ENCODE results near the gene UNC93A.
"Not testable (repeated sequence)": the region's sequence is repeated elsewhere in the genome, so short reads cannot be mapped to it uniquely, and the experiment has no call there.

Gene UNC93A

DNA sequence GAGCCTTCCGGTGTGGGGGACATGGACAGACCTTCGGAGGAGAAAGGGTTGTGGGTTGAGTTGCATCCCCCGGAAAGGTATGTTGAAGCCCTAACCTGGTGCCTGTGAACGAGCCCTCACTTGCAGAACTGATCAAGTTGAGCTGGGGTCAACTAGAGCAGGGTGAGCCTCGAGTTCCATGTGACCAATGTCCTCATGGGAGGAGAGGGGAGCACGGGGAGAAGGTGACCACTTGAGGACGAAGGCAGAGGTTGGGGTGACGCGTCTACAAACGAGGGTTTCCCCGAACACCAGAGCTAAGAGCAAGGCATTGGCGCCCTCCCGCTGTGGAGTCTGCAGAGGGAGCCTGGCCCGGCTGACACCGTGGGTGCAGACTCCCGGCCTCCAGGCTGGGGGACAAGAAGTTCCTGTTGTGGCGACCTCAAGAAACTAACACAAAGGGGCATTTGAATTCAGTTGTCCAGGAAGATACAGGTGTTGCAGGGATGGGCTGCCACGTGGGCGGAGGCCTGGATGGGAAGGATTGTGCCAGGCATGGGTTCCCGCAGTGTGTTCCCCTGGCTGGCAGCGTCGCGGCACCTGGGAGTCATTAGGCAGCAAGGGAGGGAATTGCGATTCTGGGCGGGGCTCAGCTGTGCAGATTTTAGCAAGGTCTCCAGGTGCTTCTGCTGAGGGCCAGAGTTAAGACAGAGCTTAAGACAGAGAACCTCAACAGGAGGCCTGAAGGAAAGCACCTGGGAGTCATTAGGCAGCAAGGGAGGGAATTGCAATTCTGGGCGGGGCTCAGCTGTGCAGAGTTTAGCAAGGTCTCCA, 20.4 kb upstream of the UNC93A start:
- no peak for DNase-seq (ENCODE audit: low read depth)

DNA sequence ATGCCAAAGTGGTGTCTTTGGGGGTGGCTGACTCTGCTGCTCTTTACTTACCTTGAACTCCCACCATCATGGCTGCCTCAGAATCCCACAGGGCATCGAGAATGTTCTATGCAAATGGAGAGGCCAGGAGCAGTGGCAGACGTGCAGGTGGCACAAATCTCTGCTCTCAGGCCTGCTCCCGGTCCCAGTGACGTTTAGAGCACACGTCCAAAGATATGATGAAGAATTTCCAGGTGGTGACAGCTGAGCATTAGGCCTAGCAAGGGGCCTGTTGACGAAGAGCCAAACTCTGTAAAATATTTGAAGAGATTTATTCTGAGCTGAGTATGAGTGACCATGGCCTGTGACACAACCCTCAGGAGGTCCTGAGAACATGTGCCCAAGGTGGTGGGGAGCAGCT, 19.0 kb upstream of the UNC93A start:
- DNase-seq (ENCODE audit: low read depth) = no peak

DNA sequence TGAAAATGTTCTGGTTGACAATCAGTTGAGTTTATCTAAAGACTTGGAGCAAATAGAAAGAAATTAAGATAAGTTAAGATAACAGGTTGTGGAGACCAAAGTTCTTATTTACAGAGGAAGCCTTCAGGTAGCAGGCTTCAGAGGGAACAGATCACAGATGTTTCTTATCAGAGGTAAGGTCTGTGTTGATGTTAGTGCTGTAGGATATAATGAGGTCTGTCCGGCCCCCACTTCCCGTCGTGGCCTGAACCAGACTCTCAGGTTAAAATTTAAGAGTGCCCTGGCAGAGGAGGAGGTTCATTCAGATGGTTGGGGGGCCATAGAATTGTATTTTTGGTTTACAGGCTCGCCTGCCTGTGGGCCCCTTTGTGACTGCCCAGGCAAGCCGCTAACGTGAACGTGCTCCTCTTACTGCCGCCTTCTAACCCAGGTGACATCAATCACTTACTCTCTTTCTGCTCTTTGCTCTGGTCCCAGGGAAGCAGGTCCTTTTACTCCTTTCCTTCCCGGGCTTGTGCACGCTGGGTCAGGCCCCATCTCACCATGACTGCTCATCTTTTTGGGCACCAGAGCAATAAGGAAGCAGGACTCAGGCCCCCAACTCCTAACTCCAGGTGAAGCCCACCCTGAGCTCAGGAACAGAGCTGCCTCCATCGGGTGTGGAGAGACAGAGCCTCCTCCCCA, 18.3 kb upstream of the UNC93A start:
- no peak for DNase-seq (ENCODE audit: low read depth)

DNA sequence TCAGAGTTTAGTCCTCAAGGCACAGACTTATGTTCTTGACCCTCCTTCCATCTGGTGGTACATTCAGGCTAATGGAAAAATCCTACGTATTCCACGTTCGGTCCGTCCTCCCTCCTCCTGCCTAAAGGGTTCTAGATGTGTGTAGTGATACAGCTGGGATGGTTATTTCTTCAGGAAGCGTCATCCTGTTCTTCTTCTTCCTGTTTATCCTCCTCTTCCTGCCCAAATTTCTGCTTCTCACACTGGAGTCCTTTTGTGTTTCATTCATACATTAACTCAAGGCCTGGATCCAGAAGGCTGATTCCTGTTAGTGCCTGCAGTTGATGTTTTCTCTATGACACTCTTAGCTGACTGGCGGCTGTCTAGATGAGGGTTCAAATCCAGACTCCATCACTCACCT, 16.8 kb upstream of the UNC93A start:
- no peak for DNase-seq (ENCODE audit: low read depth)

DNA sequence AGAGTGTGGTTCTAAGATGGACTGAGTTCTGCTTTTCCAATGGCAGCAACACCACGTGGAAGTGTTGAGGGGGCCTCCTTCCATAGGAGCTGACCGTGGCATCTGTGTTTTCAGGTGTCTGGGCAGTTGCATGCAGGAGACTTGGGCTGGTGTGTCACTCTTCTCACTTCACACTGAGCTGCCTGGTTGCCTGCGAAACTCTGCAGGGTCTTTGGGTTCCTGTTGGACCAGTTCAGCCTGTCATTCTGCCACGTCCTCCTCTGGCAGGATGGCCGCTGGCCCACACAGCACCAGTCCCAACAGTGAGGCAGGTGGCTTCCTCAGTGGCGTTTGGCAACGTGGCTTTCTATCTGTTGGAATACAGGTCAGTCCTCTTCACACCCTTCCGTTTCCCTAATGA, 16.1 kb upstream of the UNC93A start:
- no peak for DNase-seq (ENCODE audit: low read depth)

DNA sequence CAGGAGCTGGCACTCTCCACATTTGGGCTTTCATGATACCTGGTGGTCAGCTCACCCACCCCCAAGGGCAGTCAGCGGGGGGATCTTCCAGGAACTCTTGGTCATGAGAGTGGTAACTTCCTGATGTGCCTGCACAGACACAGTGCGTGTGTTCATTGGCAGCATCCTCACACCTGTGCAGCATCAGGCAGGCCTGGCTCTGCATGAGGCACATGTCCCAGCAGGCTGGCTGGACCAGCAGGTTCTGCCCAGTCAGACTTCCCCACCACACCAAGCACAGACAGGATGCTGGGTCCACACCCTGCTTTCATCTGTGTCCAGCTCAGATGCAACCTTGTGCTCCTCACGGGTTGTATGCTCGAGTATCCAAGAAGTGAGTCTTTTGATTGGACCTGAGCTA, 15.7 kb upstream of the UNC93A start:
- DNase-seq (ENCODE audit: low read depth) = no peak

DNA sequence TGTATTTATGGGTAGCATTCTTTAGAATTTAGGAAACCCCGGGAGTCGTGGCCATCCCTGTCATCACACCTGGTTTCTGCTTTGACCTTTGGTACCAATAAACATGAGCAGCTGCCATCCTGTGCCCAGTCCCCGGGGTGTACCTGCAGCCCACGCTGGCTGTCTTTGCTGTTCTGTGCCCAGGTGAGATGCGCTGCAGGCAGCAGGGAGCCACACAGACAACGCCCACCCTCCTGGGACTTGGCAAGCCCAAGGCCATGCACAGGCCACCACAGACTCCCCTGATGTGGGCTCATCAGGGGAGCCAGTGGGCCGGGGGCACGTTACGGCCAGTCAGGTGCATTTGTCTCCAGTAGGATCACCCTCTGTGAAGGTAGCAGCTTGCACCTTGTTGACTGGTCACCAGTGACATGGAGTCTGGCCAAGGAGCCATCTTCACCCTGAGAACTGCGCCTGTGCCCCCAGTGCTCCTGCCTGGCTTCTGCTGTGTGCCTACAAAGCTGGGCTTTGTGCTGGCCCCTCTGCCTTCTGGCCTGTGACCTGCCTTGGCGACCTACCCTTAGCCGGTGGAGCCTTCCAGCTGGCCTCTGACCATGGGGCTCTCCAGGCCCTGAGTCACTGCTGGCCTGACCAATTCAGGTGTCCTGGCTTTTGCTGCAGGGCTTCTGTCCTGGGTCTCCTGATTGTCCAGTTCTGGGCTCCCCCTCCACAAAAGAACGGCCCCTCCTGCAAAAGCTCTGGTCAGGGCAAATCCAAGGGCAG, 14.2 kb upstream of the UNC93A start:
- no peak for DNase-seq (ENCODE audit: low read depth)

DNA sequence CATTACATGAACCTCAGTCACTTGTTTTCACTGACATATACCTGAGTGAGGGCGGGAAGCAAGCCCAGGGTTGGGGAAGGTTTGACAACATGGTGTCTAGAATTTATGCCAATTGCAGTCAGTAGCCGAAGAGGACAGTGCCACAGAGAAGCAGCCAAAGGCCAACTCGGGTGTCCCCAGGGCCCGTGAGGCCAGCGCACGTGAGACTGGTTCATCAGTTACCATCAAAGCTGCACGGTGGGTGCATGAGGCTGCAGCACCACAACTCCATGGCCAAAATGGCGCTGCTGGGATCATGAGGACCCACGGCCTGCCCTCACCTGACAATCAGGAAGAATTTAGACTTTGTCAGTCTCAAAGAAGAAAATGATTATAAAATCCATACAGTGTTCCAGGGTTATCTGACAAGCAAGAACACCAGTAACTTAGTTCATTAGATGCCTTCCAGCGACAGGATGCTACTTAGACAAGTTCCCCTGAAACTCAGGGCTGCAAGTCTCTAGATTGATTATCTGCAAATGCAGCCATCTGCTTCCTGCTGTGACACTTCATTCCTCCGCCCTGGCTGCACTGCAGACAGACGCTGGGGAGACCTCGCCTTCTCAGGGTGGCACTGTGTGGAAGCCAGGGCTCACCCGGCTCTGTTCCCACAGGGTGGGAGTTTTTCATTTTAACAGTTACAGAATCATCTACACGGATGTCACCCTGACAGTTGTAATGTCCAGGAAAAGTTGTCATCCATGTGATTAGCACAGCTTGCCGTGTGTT, 12.8 kb upstream of the UNC93A start:
- not testable (repeated sequence) for DNase-seq (ENCODE audit: low read depth)

DNA sequence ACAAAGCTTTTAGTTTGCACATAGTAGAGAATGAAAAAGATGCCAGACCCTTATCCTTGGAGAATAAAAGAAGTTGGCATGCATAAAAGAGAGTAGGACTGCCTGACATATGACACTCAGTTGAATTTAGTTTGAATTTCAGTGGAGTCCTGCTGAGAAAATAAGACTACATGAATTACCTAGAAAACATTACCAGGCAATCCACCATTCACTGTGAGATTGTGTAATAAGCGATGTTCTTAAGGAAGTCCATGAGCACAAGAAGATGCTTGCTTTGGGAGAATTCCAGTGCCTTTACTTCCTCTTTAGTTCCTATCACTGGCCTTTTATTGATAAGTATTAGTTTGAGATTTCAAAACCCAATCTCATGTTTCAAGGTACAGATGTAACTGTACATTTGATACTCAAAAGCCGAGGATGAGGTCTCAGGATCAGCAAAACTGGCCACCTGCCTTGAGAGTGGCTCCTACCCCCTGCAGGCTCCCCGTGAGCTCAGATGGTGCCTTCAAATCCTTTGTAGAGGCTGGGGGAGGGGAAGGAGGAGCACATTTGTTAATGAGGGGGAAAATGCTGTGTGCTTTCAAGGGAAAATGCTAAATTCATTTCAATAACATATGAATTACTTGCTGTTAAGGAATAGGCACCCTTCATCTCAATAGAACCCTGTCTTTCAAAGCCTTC, 11.2 kb upstream of the UNC93A start:
- DNase-seq (ENCODE audit: low read depth) = no peak

DNA sequence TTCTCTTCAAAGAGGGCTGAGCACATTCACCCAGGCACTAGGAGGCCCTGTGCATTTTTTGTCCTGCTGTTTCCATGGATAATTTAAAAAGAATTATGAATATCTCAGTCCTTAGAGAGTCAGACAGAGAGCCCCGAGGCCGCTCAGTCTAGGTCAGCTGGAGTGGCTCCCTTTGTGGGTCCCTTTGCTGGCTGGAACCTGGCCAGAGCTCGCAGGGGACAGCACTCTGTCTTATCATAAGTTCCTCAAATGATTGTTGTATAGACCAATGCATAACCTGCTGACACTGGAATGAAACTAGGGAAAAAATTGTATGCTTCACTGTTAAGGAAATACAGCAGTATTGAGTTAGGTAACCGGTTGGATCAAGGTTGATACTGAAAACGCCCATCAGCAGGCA, 10.6 kb upstream of the UNC93A start:
- not testable (repeated sequence) for DNase-seq (ENCODE audit: low read depth)

DNA sequence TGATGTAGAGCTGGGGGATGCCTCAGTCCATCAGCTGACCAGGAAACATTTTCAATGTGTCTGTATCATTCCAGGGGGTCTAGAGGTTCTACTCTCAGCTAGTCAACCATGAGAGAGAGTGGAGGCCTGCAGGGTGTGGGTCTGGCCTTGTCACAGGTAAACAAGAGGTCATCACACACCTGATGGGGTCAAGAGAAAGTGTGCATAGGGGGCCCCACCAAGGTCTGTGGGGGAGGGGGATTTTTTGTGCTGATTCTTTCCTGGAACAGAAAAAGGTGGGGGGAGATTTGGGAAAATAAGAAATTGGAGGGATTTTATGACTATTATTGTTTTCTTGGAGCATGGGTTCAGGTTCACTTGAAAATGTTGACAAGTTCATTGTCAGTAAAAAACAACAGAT, 8.9 kb upstream of the UNC93A start:
- no peak for DNase-seq (ENCODE audit: low read depth)

DNA sequence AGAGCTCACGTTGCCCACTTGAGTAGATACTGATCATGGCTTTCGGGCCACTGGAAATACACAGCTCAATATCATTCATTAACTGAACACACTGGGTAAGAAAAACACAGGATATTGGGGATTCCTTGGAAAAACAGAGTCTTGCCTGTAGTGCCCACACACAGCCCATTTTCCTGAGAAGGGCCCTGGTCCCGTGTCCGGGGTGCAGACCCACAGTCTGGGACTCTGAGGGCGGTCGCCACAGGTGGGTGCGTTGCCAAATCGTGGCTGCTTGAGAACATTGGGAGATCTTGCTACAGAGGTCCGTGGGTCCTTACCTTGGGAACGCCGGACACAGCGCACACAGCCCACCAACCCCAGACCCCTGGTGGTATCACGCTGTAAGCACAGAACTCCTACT, 6.5 kb upstream of the UNC93A start:
- not testable (repeated sequence) for DNase-seq (ENCODE audit: low read depth)

DNA sequence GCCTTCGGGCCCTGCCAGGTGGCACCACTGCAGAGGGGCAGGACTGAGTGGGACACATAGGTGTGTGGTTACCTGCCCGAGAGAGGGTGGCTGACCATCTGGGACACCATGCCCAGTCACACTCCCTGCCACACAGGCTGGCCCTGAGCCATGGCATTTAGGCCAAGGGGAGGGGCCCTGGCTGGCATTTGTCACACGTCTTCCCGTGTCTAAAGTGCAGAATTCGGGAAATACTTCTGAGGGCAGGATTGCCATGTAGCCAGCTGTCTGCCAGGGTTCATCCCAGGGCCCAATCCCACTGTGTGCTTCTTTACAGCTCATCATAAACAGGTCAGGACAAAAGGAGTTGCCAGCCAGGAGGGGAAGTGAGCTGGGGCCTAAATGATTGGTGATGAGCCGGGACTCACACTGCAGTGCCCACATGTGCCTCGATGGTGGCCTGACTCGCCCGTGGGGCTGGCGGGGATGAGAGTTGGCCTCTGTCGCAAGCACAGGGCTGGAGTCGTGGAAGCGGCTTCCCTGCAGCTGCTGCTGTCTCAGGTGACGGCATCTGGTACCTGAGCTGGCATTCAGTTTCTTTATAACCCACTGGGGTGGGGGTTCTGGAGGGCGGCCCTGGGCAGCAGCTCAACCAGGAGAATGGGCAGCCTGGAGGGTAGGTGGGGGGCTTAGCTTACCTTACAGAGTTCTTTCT, 5.9 kb upstream of the UNC93A start:
- no peak for DNase-seq (ENCODE audit: low read depth)

DNA sequence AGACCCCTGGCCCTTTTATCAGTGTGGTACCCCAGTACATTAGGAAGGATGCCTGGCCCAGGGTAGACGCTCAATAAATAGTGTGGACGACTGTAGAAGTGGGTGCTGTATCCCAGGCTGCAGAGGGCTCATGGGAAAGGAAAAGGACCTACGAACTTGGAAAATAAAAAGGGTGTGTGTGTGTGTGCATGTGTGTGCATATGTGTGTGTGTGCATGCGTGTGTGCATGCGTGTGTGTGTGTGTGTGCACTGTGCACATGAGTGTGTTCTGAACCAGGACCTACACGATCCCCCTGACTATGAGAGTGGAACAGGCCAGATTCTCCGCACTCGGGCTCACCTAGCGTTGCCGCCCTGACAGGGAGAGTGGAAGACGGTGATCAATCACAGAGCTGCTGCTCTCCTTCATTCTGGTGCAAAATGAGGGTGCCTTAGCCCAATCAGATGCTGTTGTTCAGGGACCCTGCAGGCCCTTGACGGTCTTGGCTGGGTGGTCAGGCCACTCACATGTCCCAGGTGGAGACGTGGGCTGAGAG, 3.5 kb upstream of the UNC93A start:
- DNase-seq (ENCODE audit: low read depth) = no peak

DNA sequence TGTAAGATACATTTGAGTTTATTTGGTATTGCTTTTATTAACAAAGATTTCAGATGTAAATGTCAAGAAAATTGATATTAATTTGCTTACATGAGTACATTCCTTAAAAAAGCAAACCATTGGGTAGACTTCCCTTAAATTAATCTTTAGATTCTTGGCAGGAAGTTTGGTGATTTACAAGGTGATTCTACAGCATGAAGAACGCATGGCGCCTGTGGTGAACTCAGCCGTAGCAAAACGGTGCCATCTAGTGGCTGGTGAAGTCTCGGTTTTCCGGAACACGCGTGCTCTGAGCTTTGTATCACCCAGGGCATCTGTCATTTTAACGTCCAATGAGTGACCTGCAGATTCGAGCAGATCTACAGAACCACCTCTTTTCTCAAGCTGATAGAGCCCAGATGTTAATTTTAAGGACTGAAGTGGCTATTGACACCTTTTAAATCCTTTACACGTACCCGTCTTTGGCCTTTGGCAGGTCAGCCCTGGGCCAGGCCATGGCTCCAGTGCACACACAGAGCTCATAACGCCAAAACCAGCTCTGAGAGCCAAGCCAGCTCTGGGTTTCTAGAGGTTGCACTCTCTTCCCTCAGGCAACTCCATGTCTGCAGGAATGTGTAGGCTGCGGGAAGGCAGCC, 2.4 kb upstream of the UNC93A start:
- not testable (repeated sequence) for DNase-seq (ENCODE audit: low read depth)

DNA sequence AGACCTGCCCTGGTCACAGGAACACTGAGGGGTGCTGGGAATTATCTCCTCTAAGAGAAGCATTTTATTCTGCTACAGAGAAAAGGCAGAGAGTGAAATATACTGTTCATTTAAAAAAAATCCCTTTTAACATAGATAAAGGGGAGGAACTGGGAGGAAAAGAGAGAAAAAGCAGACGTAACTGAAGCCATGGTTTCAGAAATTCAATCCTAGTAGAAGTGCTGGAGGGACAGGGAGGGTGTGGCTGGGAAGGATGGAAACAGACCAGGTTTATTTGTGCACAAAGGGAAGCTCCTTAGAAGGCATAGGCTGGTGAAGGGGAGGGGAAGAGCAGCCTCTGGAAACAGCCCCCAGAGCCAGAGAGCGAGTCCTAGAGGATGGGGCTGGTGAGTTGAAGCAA, 1.8 kb upstream of the UNC93A start:
- not testable (repeated sequence) for DNase-seq (ENCODE audit: low read depth)

DNA sequence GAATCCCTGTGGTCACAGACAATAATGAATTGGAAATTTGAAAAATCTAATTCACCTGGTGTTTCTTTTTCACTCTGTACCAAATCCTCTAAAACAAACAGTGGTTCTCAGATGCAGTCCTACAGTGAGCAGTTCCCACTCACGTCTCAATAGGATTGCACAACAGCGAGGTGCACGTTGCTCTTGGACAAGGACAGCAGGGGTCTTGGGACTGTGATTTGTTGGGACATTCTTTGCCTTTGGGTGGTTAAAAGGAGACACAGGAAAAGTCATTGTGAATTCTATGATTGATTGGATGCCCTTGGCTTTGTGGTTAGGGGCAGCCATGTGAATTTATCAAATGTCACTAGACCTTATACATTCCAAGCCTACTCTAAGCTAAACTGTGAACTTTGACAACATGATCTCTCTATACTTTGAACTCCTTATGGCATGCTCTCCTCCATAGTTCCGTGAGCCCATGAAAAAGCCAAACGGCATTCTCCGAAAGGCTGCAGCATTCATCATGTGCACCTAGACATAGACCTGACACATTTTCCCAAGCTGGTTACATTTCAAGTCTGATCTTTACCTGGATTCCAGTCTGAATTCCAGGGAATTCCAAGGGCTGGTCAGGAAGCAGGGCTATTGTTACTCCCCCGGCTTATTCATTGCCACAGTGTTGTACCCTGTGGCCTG, 647 bp downstream of the UNC93A start:
- DNase-seq (ENCODE audit: low read depth) = no peak

DNA sequence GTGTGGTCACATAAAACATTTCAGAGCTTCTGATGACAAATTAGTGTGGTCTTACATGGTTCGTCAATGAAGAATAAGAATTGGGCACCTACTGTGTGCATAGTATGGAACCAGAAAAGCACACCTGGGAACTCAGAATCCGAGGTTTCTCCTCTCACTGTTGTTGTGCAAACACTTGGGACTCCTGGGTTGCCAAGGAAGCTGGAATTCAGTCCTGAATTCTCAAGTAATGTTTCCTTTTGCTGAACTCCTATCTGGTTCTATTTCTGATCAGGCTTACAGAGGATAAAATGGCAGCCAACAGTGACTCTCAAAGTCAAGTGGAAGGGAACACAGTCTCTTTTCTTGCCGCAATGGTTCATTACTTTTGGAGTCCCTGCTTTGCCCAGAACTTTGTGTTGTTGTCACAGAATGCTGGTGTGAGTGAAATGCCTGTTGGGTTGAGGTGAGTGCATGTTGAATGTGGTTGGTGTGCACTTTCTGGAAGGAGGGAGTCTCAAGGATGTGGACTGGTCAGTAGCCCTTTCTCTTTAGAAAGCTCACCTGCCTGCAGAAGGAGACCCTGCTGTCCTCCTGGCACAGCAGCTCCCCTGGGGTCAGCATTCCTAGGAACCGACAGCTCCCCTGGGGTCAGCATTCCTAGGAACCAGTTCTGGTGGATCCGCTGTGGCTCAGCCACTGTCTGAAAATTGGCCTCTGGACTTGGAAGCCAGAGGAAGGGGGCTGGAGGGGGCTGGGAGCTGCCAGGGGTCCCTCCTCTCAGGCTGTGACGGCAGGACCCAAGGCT, 1.4 kb downstream of the UNC93A start:
- no peak for DNase-seq (ENCODE audit: low read depth)

DNA sequence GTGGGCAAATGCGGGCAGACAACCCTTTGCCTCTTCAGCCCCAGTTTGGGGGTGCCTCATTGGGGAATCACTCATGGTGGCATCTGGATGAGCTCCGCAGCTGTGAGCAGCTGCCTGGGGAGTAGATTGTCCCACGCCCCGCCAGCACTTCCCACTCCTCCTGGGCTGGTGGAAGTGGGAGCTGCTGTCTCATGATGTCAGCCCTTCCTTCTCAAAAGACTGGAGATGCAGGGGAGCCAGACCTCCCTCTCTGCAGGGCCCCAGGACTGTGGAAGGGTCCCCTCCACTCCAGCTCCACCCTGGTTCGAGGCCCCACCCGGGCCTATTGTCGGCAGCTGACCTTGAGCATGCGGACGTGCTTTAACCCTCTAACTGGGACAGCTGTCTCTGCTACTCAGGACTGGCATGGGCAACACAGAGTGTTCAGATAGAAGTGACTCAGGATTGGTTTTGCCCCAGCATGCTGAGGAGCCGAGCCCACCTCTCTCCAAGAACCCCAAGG, 2.0 kb downstream of the UNC93A start:
- DNase-seq (ENCODE audit: low read depth) = no peak
